Suprapubic skin (tissue), 3 donors: ENCODE results near the gene C16orf86.

Experiments
- EP300 ChIP-seq: sonication (generic); formaldehyde crosslinking; IDR thresholded peaks from one replicate; pipeline ENCODE4 v1.6.1; 2017; ENCODE audit warnings: antibody characterized with exemption
- POLR2A ChIP-seq, 2 donors: fragments of 450-650 bp; IDR thresholded peaks; one replicate each; pipeline ENCODE4 v1.6.1; 2017; ENCODE audit warnings: antibody characterized with exemption in 2 of 2, mild to moderate bottlenecking in 2 of 2, moderate library complexity in 2 of 2
- TF ChIP-seq, protein P1 (sequence below), 2 donors: fragments of 200-600 bp in 1 of 2; fragments of 450-650 bp in 1 of 2; sonication (generic) in 1 of 2; IDR thresholded peaks; one replicate each; pipeline ENCODE4 v1.5.1; 2016 to 2019; ENCODE audit warnings: antibody characterized with exemption in 2 of 2, mild to moderate bottlenecking in 1 of 2, moderate library complexity in 1 of 2

DNA sequence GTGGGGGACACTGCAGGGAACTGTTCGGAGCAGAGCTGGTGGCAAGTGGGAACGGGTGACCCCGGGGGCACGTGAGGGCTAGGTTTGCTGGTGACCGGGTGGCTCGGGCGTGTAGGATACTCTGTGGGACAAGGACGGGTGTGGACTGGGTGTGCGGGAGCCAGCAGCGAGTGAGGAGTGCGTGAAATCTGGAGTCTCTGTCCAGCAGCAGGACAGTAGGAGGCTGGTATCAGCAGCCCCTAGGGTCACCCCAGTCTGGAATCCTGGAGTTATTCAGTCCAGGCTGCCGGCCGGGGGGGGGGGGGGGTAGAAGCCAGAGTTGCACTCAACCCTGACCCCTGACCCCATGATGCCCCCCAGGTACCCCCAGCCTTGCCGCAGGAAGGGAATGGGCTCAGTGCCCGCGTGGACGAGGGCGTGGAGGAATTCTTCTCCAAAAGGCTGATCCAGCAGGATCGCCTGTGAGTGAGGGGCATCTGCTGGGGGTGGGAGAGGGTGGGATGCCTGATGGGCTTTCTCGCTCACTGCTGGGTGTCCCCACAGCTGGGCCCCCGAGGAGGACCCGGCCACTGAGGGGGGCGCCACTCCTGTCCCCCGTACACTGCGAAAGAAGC is 12.7 kb upstream of the C16orf86 start:
- TF ChIP-seq, protein P1, sequence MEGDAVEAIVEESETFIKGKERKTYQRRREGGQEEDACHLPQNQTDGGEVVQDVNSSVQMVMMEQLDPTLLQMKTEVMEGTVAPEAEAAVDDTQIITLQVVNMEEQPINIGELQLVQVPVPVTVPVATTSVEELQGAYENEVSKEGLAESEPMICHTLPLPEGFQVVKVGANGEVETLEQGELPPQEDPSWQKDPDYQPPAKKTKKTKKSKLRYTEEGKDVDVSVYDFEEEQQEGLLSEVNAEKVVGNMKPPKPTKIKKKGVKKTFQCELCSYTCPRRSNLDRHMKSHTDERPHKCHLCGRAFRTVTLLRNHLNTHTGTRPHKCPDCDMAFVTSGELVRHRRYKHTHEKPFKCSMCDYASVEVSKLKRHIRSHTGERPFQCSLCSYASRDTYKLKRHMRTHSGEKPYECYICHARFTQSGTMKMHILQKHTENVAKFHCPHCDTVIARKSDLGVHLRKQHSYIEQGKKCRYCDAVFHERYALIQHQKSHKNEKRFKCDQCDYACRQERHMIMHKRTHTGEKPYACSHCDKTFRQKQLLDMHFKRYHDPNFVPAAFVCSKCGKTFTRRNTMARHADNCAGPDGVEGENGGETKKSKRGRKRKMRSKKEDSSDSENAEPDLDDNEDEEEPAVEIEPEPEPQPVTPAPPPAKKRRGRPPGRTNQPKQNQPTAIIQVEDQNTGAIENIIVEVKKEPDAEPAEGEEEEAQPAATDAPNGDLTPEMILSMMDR (IDR thresholded peaks at IDR 0.05) = no peak
- TF ChIP-seq POLR2A (IDR thresholded peaks at IDR 0.05) (no peak), EP300 (no peak)
